NCI-H1105 treated with DMSO at 0.1 percent for 48 hours (cell line): ENCODE data around the gene MB21D2.
"Not testable (repeated sequence)": the region's sequence is repeated elsewhere in the genome, so short reads cannot be mapped to it uniquely, and the experiment has no call there.

Source experiments
- DNase-seq: peaks from one replicate; lab custom pipeline; 2025; lab: John Stamatoyannopoulos, UW

Gene MB21D2

GRCh38 chr3:192802957-192803899 lies 114.4 kb downstream of the MB21D2 start:
- peak; percentile 83 for DNase-seq

GRCh38 chr3:192801985-192802384 lies 115.7 kb downstream of the MB21D2 start:
- no peak for DNase-seq

GRCh38 chr3:192799721-192800120 lies 117.9 kb downstream of the MB21D2 start:
- no peak for DNase-seq

- no peak for DNase-seq
These were observed 122.6 kb downstream of the MB21D2 start for GRCh38 chr3:192795021-192795420.

GRCh38 chr3:192794216-192794615 lies 123.4 kb downstream of the MB21D2 start:
- DNase-seq, result no peak

- not testable (repeated sequence) for DNase-seq
These were observed 128.7 kb downstream of the MB21D2 start for GRCh38 chr3:192788816-192789515.

GRCh38 chr3:192778508-192778907 lies 139.1 kb downstream of the MB21D2 start:
- no peak for DNase-seq

- not testable (repeated sequence) for DNase-seq
These were observed 143.3 kb downstream of the MB21D2 start for GRCh38 chr3:192774341-192774740.

GRCh38 chr3:192772240-192772894 lies 145.3 kb downstream of the MB21D2 start:
- DNase-seq, result peak; percentile 57

- DNase-seq, result no peak
These were observed 159.0 kb downstream of the MB21D2 start for GRCh38 chr3:192758654-192759053.

- DNase-seq, result no peak
These were observed 166.5 kb downstream of the MB21D2 start for GRCh38 chr3:192751148-192751547.

- DNase-seq, result no peak
These were observed 167.5 kb downstream of the MB21D2 start for GRCh38 chr3:192750201-192750600.

- DNase-seq, result no peak
These were observed 169.9 kb downstream of the MB21D2 start for GRCh38 chr3:192747746-192748145.

GRCh38 chr3:192747145-192747544 lies 170.5 kb downstream of the MB21D2 start:
- no peak for DNase-seq
